GM12878 (cell line): ENCODE measurements around the gene REEP3. TPM values are rescaled to one million over a fixed set of nuclear protein-coding genes. Genes with fewer than 3 reads are reported as not detected.

Source experiments
- ATAC-seq: fragments of 200-7000 bp; cut with Tn5 transposase; 3 replicates; pipeline ENCODE4 v1.9.1; 2020; ENCODE audit warnings: mild to moderate bottlenecking, moderate library complexity
- BruUV-seq: library from RNA; stranded (reverse); fragments of 400-500 nt; replicated peaks from 2 replicates; lab custom pipeline; 2021; lab: Mats Ljungman, UMichigan
- CTCF ChIA-PET: fragments of 300-600 bp; sonication (Branson Sonifier 250); formaldehyde crosslinking; extraction: SDS; loops from one replicate; lab custom pipeline; 2021; ENCODE audit warnings: inconsistent platforms; lab: Yijun Ruan, JAX
- POLR2A ChIA-PET: fragments of 350-600 bp; formaldehyde crosslinking; extraction: SDS; loops from one replicate; lab custom pipeline; 2021; ENCODE audit warnings: inconsistent platforms; lab: Charles Lee
- RAD21 ChIA-PET: fragments of 300-600 bp; sonication (Branson Sonifier 250); formaldehyde crosslinking; loops from one replicate; lab custom pipeline; 2023; ENCODE audit warnings: antibody characterized with exemption; ENCODE audit not compliant: unreplicated experiment; lab: Charles Lee
- SMC1A ChIA-PET: fragments of 300-600 bp; sonication (Branson Sonifier 250); formaldehyde crosslinking; loops from one replicate; lab custom pipeline; 2023; ENCODE audit not compliant: unreplicated experiment, uncharacterized antibody; lab: Charles Lee
- DNase-seq: peaks from one replicate; pipeline ENCODE4 v3.0.0-alpha.2; 2011; ENCODE audit warnings: low read depth, low spot score
- FAIRE-seq: peaks from 3 replicates; lab custom pipeline; 2011; peaks lifted over from hg19 to GRCh38; lab: Jason Lieb, UNC
- H2AFZ ChIP-seq: 2 replicates; pipeline ENCODE4 v1.6.0; 2011; ENCODE audit warnings: low read depth, low read length, control low read depth; ENCODE audit not compliant: control insufficient read depth
- H3K27ac ChIP-seq: 2 replicates; pipeline ENCODE4 v1.5.1; 2011; ENCODE audit warnings: control low read depth; ENCODE audit not compliant: control insufficient read depth, insufficient read depth
- H3K27me3 ChIP-seq, 2 experiments: replicated peaks in 1 of 2; 2 replicates each; pipeline versions ENCODE4 v1.6.0 to v1.6.1; 2011; ENCODE audit warnings: low read length in 1 of 2; ENCODE audit not compliant: control insufficient read depth in 2 of 2, insufficient read depth in 2 of 2
- H3K36me3 ChIP-seq, 2 experiments: 2 replicates each; pipeline ENCODE4 v1.5.1; 2011; ENCODE audit warnings: low read length in 1 of 2; ENCODE audit not compliant: control insufficient read depth in 2 of 2, insufficient read depth in 2 of 2
- H3K4me1 ChIP-seq: 2 replicates; pipeline ENCODE4 v1.6.1; 2011; ENCODE audit warnings: mild to moderate bottlenecking, low read length, moderate library complexity, mixed read lengths; ENCODE audit not compliant: control insufficient read depth, insufficient read depth
- H3K4me2 ChIP-seq: 2 replicates; pipeline ENCODE4 v1.6.0; 2011; ENCODE audit warnings: control low read depth; ENCODE audit not compliant: control insufficient read depth, insufficient read depth
- H3K4me3 ChIP-seq: fragments of 200-600 bp; sonication (generic); 2 replicates; pipeline ENCODE4 v1.5.1; 2016
- H3K79me2 ChIP-seq: 2 replicates; pipeline ENCODE4 v1.6.0; 2011; ENCODE audit warnings: low read length; ENCODE audit not compliant: control insufficient read depth, insufficient read depth
- H3K9ac ChIP-seq: 2 replicates; pipeline ENCODE4 v1.8.0; 2011; ENCODE audit warnings: low read length, control low read depth, mixed read lengths; ENCODE audit not compliant: control insufficient read depth, insufficient read depth
- H3K9me3 ChIP-seq: replicated peaks from 3 replicates; pipeline ENCODE4 v1.5.1; 2011; ENCODE audit warnings: mild to moderate bottlenecking, low read length; ENCODE audit not compliant: control insufficient read depth, insufficient read depth
- H4K20me1 ChIP-seq: 2 replicates; pipeline ENCODE4 v1.6.0; 2011; ENCODE audit not compliant: control insufficient read depth, insufficient read depth
- ATF7 ChIP-seq: fragments of 450-650 bp; IDR thresholded peaks from 2 replicates; pipeline ENCODE4 v1.6.1; 2016; ENCODE audit warnings: low read depth, mild to moderate bottlenecking
- CBFB ChIP-seq: IDR thresholded peaks from 2 replicates; pipeline ENCODE4 v1.6.1; 2016; ENCODE audit warnings: antibody characterized with exemption, low read depth
- CUX1 ChIP-seq: IDR thresholded peaks from 2 replicates; pipeline ENCODE4 v1.6.1; 2012; ENCODE audit warnings: improper control_type of control experiment, low read depth, low read length; ENCODE audit not compliant: insufficient replicate concordance
- ETV6 ChIP-seq, 2 experiments: fragments of 450-650 bp in 1 of 2; IDR thresholded peaks in 1 of 2; conservative IDR thresholded peaks in 1 of 2; 2 replicates each; pipeline ENCODE4 v1.6.1; 2014; ENCODE audit warnings: antibody characterized with exemption in 1 of 2, borderline replicate concordance in 1 of 2, low read depth in 1 of 2, mild to moderate bottlenecking in 1 of 2, moderate library complexity in 1 of 2
- FOXM1 ChIP-seq: IDR thresholded peaks from 2 replicates; pipeline ENCODE4 v1.6.1; 2012; ENCODE audit warnings: low read depth, mild to moderate bottlenecking, inconsistent platforms, low read length, moderate library complexity
- HSF1 ChIP-seq: fragments of 150-350 bp; IDR thresholded peaks from 2 replicates; pipeline ENCODE4 v1.6.1; 2014; ENCODE audit warnings: mild to moderate bottlenecking, low read depth, low read length
- IKZF2 ChIP-seq, 2 experiments: fragments of 450-650 bp; IDR thresholded peaks; 2 replicates each; pipeline ENCODE4 v1.6.1; 2017; ENCODE audit warnings: mild to moderate bottlenecking in 2 of 2, moderate library complexity in 2 of 2
- IRF5 ChIP-seq: fragments of 450-650 bp; IDR thresholded peaks from 2 replicates; pipeline ENCODE4 v1.6.1; 2017; ENCODE audit warnings: borderline replicate concordance
- PML ChIP-seq: IDR thresholded peaks from 2 replicates; pipeline ENCODE4 v1.6.1; 2012; ENCODE audit warnings: low read length, inconsistent platforms
- RAD51 ChIP-seq: fragments of 450-650 bp; IDR thresholded peaks from 2 replicates; pipeline ENCODE4 v1.6.1; 2016; ENCODE audit warnings: moderate library complexity, mild to moderate bottlenecking, inconsistent platforms
- RB1 ChIP-seq: fragments of 450-650 bp; formaldehyde crosslinking; IDR thresholded peaks from 2 replicates; pipeline ENCODE4 v1.6.1; 2017; ENCODE audit warnings: mild to moderate bottlenecking, borderline replicate concordance
- WRNIP1 ChIP-seq: IDR thresholded peaks from 2 replicates; pipeline ENCODE4 v1.6.1; 2011; ENCODE audit warnings: low read depth, low read length, improper control_type of control experiment, borderline replicate concordance
- YY1 ChIP-seq: IDR thresholded peaks from 2 replicates; pipeline ENCODE4 v1.6.1; 2011; ENCODE audit warnings: low read depth, mild to moderate bottlenecking, low read length
- ZNF217 ChIP-seq: fragments of 450-650 bp; IDR thresholded peaks from 2 replicates; pipeline ENCODE4 v1.6.1; 2017; ENCODE audit warnings: antibody characterized with exemption, mild to moderate bottlenecking
- WGBS: methylation state at CpG from one replicate; pipeline ENCODE4 v1.1.6; 2016; ENCODE audit warnings: low lambda C conversion rate; ENCODE audit not compliant: insufficient replicate concordance, insufficient coverage; ENCODE audit errors: missing lambda C conversion rate; 5-methylcytosine and 5-hydroxymethylcytosine counted together
- in situ Hi-C: fragments of 300-500 bp; cut with MboI; formaldehyde crosslinking; loops from 9 replicates; pipeline ENCODE4 v1.14.3; 2018; ENCODE audit warnings: mixed read lengths
- intact Hi-C: fragments of 100-400 bp; cut with micrococcal nuclease; formaldehyde crosslinking; loops from one replicate; pipeline ENCODE4 v1.14.2; 2022; ENCODE audit not compliant: unreplicated experiment
- polyA plus RNA-seq, 11 experiments: library from polyadenylated mRNA; depleted of rRNA in 4 of 11; unstranded in 6 of 11; stranded (reverse) in 5 of 11; fragments of >200 nt; fragmentation: Nextera tagmentation in 4 of 11; fragmentation: Illumina TruSeq in 1 of 11; extraction: Ambion mirVana in 4 of 11; extraction: Trizol in 1 of 11; gene quantifications; 1 replicate in 1 of 11; 2 replicates in 10 of 11; pipeline versions ENCODE4 v1.2.1 to v1.2.3, GENCODE V29; 2011 to 2016; ENCODE audit warnings: inconsistent platforms in 2 of 11, missing spikeins in 2 of 11, low read depth in 1 of 11
- total RNA-seq, 4 experiments: library from RNA; depleted of rRNA in 3 of 4; stranded (reverse); fragments of >200 nt in 3 of 4; fragmentation: Illumina TruSeq in 1 of 4; extraction: Trizol in 1 of 4; gene quantifications; 2 replicates each; pipeline versions ENCODE4 v1.2.1 to v1.2.3, GENCODE V29; 2013 to 2021

Gene REEP3
- total and polyA plus RNA-seq, 10 of the 15 experiments (the other 5 are each of a cell fraction or from before 2014, with no cell fraction given), result 4.9 to 25.9 (median 16.2) TPM

- SMC1A ChIA-PET, result no interaction called here
- POLR2A ChIA-PET, result no interaction called here
- no peaks in the 10 kb centered on the region for H3K27me3 ChIP-seq
- H2AFZ ChIP-seq, result no peak overlapping the region
- H3K4me1 ChIP-seq, result no peaks in the 10 kb centered on the region
- H3K4me3 ChIP-seq, result no peak overlapping the region
- ATAC-seq (no peak), FAIRE-seq (no peak), DNase-seq (no peak)
- in situ Hi-C loops, result no loop called here
- H3K36me3 ChIP-seq, result peaks cover 0 to 4% of the 10 kb centered on the region in 2 experiments; a peak in 1 of 4 replicates
- CTCF ChIA-PET, result interaction anchor here (1.3 to 1.7 kb wide), 2 partner anchors 9 to 39 kb away, joined by 3 to 4 read pairs; no protein-coding TSS in a partner anchor
- H3K9me3 ChIP-seq, result no peaks in the 10 kb centered on the region
- WGBS, result 96% methylated on average over 4 of the region's 4 CpGs
- no peak overlapping the region for H3K4me2 ChIP-seq
- intact Hi-C loops, result no loop called here
- H3K27ac ChIP-seq, result no peak overlapping the region
- RAD21 ChIA-PET, result no interaction called here
- H3K79me2 ChIP-seq, result no peaks in the 10 kb centered on the region
- no peaks in the 10 kb centered on the region for H4K20me1 ChIP-seq
- no peak for TF ChIP-seq HSF1
- no peak for TF ChIP-seq ETV6 (conservative IDR thresholded peaks at IDR 0.05 in 1 of 2, IDR thresholded peaks at IDR 0.05 in 1 of 2; ENCODE audit: borderline replicate concordance in 1 of 2, low read depth in 1 of 2)
- TF ChIP-seq CBFB, result no peak
- no peak for TF ChIP-seq IRF5
- TF ChIP-seq WRNIP1, result no peak
- no peak for TF ChIP-seq ZNF217
- TF ChIP-seq FOXM1, result no peak
- no peak for TF ChIP-seq CUX1
- TF ChIP-seq RAD51, result no peak
- TF ChIP-seq PML, result no peak
- no peak for TF ChIP-seq RB1
- no peak for TF ChIP-seq YY1
- TF ChIP-seq ATF7, result no peak
- TF ChIP-seq IKZF2 (IDR thresholded peaks at IDR 0.05), result no peak
- no peak overlapping the region for H3K9ac ChIP-seq
- no TSS peak for BruUV-seq
These were observed 70.6 kb downstream of the REEP3 start for GRCh38 chr10:63591600-63592379.
